GM10847 (cell line): ENCODE measurements around the gene CYB5R3.
A peak's percentile ranks its signal among the peaks of the same experiment; 100 is the strongest.

Experiments
- POLR2A ChIP-seq: IDR thresholded peaks from 2 replicates; pipeline ENCODE4 v1.6.1; 2011; ENCODE audit not compliant: insufficient read length; ENCODE audit errors: extremely low read depth

CYB5R3 gene

DNA sequence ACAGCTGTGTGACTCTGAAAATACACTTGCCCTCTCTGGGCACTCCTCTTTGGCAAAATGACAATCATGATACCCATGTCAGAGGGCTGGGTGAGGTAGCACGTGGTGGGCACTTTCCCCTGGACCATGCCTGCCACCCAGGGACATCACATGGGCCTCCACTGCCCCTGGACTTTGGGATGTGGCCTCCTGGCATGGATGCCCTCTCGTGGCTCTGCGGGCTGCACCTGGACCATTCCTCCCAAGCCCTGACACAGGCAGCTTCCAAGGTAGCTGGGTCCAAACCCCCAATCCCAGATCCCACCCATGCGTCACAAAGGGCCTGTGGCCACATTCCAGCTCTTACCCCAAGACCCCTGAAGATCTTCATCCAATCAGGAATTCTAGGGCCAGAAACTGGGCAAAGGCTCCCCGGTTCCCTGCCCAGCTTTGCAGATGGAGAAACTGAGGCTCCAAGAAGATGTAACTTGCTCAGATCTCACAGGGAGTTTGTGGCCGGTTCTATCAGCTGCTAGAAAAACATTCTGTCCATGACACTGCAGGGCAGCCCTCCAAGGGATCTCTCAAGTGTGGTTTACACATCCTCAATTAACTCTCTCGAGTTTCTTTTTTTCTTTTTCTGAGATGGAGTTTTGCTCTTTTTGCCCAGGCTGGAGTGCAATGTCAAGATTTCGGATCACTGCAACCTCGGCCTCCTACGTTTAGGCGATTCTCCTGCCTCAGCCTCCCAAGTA is 35.4 kb upstream of the CYB5R3 start:
- no peak for TF ChIP-seq POLR2A

DNA sequence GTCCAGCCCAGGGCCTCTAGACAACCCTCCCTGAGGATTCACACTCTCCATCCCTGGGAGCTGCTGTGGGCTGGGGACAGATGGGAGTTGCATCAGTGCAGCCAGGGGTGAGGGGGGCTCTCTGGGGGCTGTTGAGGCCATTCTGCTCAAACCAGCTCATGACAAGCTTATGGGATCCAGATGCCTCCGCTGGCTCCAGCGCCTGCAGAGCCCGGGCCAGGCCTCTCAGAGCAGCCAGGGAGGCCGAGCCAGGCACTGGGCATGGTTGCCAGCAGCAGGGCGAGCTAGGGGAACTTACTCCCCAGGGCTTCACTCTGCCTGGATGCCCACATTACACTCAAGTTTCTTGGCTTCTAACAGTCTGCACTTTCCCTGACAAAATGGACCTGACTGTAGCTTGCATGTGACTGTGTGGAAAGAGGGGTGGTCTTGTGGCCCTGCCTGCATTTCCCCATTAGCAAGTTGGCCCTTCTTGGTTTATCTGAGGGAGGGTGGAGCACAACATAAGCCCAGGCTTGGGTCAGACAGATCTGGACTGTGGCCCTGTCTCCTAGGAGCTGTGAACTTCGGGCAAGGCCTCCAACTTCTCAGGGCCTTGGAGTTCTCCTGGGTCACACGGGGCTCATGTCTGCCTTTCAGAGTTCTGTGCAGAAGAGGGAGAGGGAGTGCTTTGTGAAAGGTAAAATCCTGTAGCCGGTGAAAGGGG is 34.5 kb upstream of the CYB5R3 start:
- no peak for TF ChIP-seq POLR2A

DNA sequence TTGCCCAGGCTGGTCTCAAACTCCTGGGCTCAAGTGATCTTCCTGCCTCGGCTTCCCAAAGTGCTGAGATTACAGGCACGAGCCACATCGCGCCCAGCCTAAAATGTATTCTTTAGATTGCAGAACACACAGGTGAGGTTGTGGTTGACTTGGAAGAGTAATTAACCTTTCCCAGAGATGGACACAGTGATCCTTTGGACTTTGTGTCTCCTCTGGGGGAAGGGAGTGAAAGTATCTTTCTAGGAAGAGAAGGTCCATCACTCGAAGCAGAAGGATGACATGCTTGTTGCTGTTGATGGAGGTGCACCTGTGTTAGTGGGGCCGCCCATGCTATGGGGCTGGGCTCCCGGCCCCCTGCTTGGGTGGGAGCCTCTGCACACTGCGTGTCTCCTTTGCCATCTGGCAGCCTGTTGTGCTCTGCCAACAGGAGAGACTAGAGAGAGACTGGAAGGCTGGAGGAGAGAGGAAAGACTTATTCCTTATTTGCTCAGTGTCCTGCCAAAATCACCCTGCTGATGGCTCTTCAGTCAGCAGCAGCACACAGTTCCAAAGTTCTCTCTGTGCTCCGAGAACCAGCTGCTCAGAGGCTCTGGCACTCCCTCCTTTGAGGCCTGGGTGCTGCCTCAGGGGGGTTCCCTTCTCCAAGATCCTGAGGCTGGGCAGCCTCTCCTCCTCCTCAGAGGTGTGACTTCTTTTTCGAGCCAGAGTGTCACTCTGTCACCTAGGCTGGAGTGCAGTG is 33.1 kb upstream of the CYB5R3 start:
- TF ChIP-seq POLR2A = no peak

- TF ChIP-seq POLR2A = no peak
These were observed 31.5 kb upstream of the CYB5R3 start for GRCh38 chr22:42680648-42681047.

DNA sequence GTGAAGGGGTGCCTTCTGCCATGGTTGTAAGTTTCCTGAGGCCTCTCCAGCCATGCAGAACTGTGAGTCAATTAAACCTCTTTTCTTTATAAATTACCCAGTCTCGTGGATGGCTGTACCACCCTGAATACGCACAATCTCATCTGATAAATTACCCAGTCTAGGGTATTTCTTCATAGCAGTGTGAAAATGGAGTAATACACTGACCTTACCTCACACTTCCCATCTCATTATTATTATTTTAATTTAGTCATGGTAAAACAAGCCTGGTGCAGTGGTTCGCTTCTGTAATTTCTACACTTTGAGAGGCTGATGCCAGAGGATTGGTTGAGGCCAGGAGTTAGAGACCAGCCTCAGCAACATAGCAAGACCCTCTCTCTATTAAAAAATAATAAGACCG is 30.5 kb upstream of the CYB5R3 start:
- no peak for TF ChIP-seq POLR2A

DNA sequence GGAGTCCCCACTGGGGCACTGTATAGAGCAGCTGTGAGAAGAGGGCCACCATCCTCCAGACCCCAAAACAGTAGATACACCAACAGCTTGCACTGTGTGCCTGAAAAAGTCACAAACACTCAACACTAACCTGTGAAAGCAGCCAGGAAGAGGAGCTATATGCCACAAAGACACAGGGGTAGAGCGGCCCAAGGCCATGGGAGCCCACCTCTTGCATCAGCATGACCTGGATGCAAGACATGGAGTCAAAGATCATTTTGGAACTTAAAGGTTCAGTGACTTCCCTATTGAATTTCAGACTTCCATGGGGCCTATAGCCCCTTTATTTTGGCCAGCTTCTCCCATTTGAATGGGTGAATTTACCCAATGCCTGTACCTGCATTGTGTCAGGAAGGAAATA is 29.7 kb upstream of the CYB5R3 start:
- TF ChIP-seq POLR2A = no peak

DNA sequence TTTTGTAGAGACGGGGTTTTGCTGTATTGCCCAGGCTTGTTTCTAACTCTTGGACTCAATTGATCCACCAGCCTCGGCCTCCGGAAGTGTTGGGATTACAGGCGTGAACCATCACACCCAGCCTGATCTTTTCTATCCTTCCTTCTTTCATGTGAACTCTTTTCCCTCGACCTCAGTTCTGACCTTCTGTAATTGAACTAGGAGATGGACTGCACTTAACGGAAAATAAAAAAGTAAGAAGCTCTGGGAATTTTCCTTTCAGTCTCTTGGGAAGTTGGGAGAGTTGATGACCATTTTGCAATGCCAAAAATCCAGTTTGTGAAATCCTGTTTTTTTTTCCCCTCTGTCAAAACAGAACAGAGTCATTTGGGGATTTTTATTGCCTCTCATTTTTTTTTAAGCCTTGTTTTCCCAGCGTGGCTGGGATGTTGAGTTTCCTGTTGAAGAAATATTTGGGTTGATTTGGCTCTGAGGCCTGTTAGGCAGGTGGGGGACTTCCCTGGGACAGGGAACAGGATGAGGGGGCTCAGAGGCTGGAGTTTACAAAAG is 26.9 kb upstream of the CYB5R3 start:
- no peak for TF ChIP-seq POLR2A

DNA sequence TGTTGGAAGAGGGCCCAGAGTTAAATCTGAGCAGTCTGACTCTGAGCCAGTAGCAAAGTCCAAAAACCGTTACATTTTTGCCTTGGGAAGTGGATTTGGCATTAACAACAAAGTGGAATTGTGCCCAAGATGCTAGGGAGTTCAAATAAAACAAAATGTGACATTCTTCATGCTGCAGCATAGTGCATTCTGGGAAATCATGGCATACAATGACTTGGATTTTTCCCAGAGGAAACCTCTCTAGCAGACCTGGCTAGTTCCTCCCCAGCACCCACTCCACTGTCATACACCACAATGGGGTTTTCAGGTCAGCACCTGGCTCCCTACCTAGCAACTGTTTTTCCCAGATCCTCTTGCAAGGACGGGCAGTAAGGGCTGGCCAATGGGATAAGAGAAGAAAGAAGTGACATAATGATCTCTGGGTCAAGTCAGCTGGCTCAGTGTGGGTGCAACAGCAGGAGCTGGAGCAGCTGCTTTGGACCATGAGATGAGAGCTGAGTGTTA is 24.8 kb upstream of the CYB5R3 start:
- no peak for TF ChIP-seq POLR2A

DNA sequence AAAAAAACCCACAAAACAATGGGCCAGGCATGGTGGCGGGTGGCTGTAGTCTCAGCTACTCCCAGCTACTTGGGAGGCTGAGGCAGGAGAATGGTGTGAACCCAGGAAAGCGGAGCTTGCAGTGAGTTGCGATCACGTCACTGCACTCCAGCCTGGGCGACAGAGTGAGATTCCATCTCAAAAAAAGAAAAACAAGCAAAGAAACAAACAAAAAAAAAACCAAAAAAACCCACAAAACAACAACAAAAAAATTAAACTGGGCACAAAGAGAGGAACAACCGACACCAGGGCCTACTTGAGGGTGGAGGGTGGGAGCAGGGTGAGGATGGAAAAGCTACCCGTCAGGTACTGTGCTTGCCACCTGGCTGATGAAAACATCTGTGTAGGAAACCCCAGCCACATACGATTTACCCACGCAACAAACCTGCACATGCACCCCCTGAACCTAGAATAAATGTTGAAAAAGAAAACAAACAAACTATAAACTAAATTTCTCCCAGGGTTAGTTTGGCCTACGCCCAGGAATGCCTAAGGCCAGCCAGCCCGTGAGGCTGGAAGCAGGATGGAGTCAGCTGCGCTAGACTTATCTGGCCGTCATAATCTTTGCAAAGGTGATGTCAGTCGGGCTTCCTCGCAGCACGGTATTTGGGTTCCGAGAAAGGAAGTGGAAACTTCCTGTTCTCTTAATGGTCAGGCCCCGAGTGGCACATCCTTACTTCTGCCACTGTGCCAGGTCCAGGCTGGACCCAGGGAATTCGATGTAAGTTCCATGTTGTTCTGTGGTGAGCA is 21.9 kb upstream of the CYB5R3 start:
- TF ChIP-seq POLR2A = no peak

DNA sequence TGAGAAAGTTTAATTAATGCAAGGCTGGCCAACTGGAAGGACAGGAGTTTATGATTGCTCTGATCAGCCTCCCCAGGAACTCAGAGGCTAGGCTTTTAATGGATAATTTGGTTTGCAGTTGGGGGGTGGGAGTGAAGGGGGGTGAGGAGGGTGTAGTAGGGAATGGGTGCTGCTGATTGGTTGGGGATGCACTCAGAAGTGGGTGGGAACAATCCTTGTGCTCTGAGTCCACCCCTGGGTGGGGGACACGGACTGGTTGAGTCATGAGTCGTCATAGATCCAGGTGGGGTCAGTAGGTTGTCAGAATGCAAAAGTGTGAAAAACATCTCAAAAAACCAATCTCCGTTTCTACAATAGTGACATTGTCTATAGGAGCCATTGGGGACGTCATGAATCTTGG is 20.9 kb upstream of the CYB5R3 start:
- no peak for TF ChIP-seq POLR2A

DNA sequence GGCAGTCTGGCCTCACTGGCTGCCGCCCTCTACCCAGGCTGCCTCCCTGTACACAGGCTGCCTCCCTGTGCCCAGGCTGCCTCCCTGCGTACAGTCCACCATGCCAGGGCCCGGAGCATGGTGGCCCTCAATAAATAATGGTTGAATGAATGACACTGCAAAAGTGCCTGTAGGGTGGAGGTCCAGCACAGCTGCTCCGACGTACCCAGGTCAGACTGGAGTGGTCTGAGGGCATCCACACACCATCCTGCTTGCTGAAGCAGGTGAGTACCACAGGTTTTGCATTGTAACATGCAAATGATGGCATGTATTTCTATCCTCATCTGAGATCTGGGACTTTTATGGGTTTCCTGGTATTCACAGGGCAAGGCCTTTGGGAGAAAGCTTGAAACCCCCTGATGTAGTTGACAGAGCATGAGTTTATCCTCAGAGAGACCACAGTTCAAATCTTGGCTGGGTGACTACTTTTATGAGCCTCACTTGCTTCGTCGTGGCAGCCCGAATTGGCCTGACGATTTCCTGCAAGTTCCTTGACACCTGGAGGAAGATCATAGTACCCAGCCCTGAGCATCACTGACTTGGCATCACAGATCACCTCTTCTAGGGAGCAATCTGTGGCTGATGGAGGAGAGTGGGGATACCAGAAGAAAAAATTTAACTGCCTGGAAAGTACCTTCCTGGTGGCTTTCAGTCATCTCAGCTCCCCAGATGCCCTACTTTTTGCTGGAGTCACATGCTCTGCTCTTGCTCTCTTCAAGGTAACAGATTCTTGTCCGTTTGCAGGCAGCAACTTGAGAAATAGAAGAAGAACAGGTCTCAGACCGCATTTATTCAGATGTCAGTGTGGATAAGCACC is 16.0 kb upstream of the CYB5R3 start:
- TF ChIP-seq POLR2A = peak; percentile 26

DNA sequence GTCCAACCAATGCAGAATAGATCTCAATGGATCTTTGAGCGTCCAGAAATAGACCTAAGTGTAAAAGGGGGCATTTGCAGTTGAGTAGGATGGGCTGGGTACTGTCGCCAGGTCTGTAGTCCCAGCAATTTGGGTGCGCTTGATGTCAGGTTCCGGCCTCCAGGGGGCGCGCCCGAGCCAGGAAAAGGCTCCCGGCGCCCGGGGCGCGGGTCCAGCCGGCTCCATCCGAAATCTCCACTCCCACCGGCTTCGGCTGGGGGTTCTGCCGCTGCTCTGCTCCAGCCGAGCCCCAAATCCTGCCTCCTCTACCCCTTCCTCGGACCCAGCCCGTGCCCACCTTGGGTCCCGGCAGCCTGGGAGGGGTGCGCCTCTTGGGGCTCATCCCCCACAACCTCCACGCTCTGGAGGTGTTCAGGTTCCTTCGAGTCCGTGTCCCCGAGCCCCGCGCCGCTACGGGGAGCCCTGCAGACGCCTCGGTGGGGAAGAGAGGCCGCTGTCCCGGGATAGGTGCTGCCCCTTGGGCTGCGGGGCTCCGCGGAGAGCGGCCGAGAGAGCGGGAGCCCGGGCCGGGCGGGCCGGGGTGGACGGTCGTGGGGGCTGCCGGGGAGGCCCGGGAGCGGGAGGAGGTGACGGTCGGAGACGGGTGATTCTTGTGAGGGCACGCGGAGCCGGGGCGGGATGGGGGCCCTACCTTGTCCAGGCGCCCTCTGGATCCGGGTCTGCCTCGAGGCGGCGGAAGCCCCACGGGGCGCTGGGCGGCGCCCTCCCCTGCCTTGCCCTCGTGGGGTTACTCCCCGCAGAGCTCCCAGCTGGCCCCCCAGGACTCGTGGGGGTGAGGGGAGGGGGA is 13.0 kb upstream of the CYB5R3 start:
- peak; percentile 38 for TF ChIP-seq POLR2A

DNA sequence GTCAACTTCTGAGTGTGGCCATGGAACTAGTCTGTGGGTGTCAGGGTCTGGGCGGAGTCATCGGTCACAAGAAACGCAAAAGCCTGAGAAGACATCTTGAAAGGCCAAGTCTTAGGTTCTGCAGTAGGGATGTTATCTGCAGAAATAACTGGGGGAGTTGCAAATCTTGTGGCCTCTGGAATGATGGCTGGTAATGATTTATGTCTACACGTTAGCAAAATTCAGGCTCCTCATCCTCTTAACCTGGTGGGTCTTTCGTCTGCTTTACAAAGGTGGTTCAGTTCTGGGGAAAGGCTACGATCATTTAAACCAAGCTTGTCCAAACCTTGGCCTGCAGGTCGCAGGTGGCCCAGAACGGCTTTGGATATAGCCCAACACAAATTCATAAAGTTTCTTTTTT is 7.4 kb upstream of the CYB5R3 start:
- no peak for TF ChIP-seq POLR2A

DNA sequence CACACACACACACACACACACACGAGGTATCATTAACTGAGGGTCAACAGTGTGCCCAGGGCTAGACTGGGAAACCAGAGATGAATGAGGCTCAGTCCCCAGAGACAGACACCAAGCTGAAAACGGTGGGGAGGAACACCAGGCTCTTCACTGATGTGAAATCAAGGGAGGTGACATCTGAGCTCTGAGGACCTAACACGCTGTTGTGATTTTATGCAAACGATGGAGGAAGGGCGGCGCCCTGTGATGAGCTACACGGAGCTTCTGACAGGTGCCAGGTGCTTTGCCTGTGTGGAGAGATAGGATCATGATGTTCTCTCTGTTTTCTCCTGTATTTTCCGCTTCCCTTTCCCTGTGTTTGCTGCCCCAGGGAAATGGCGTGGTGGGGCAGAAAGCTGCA is 6.5 kb upstream of the CYB5R3 start:
- no peak for TF ChIP-seq POLR2A
